GM23338 (cell line): ENCODE results near the gene SCRG1.

ENCODE experiments used
- CREB1 ChIP-seq: fragments of 250-450 bp; sonication (Bioruptor Pico); IDR thresholded peaks from 2 replicates; pipeline ENCODE4 v1.5.0; 2020; ENCODE audit warnings: low read depth, mild to moderate bottlenecking, moderate library complexity
- CTCF ChIP-seq, 2 experiments: fragments of 200-600 bp in 1 of 2; sonication (generic) in 1 of 2; conservative IDR thresholded peaks; 2 replicates each; pipeline versions ENCODE4 v1.5.1 to v1.6.1; 2016 to 2017; ENCODE audit warnings: antibody characterized with exemption in 2 of 2, low read depth in 2 of 2, mild to moderate bottlenecking in 2 of 2, moderate library complexity in 1 of 2
- EZH2 ChIP-seq: fragments of 200-600 bp; sonication (generic); IDR thresholded peaks from one replicate; pipeline ENCODE4 v1.8.0; 2017; ENCODE audit warnings: antibody characterized with exemption, mild to moderate bottlenecking, low read depth; ENCODE audit not compliant: unreplicated experiment
- EZH2phosphoT487 ChIP-seq: fragments of 200-600 bp; sonication (generic); IDR thresholded peaks from one replicate; pipeline ENCODE4 v1.8.1; 2018; ENCODE audit warnings: antibody characterized with exemption; ENCODE audit not compliant: unreplicated experiment
- JUNB ChIP-seq: IDR thresholded peaks from one replicate; pipeline ENCODE4 v1.6.1; 2016; ENCODE audit warnings: antibody characterized with exemption; ENCODE audit not compliant: unreplicated experiment
- NANOG ChIP-seq: IDR thresholded peaks from 2 replicates; pipeline ENCODE4 v1.6.1; 2016; ENCODE audit warnings: antibody characterized with exemption, borderline replicate concordance
- POLR2AphosphoS5 ChIP-seq: IDR thresholded peaks from 2 replicates; pipeline ENCODE4 v1.6.1; 2016; ENCODE audit warnings: antibody characterized with exemption, low read depth
- STAT1 ChIP-seq: IDR thresholded peaks from one replicate; pipeline ENCODE4 v1.6.1; 2016; ENCODE audit warnings: antibody characterized with exemption; ENCODE audit not compliant: unreplicated experiment
- ZNF114 ChIP-seq: fragments of 250-450 bp; sonication (Bioruptor Pico); IDR thresholded peaks from 2 replicates; pipeline ENCODE4 v1.5.0; 2020; ENCODE audit warnings: mild to moderate bottlenecking, moderate library complexity
- ZNF331 ChIP-seq: fragments of 250-450 bp; sonication (Bioruptor Pico); IDR thresholded peaks from 2 replicates; pipeline ENCODE4 v1.5.0; 2020; ENCODE audit warnings: low read depth, mild to moderate bottlenecking, moderate library complexity
- TF ChIP-seq, protein P1 (sequence below): fragments of 250-450 bp; sonication (Bioruptor Pico); IDR thresholded peaks from 2 replicates; pipeline ENCODE4 v1.5.0; 2020; ENCODE audit warnings: mild to moderate bottlenecking, moderate library complexity
- TF ChIP-seq, protein P2 (sequence below): IDR thresholded peaks from one replicate; pipeline ENCODE4 v1.6.1; 2018; ENCODE audit warnings: antibody characterized with exemption; ENCODE audit not compliant: unreplicated experiment
- TF ChIP-seq, protein P3 (sequence below): IDR thresholded peaks from 2 replicates; pipeline ENCODE4 v1.6.1; 2016; ENCODE audit warnings: antibody characterized with exemption

DNA sequence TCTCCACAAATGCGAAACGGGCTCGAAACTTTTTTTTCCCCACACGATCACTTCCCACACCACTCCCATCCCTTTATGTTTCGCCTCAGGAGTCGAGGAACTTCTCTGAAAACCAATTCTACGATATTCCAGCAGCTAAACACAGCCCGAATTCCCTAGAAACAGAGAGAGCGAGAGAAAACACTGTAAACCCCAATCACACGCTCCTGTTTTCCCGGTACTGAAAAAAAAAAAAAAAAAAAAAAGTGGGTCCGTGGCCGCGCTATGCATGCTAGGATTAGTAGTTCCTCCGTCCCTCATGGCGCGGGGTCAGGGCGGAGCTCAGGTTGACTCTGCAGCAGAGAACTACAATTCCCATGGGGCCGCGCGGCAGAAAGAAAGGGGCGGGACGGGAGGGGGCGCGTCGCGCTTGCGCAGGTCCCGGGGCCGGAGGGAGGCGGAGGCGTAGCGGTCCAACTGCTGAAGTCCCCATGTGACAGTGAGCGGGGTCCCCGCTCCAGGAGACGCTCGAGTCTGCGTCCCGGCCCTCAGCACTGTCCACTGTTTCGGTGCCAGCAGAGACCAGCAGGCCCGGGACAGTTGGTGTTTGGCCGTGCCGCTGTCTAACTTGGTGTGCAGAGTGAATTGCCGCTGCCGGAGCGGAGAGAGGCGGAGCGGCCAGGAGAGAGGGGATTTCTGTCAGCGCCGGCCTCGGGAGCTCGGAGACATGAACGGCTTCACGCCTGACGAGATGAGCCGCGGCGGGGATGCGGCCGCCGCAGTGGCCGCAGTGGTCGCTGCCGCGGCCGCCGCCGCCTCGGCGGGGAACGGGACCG lies 28.2 kb downstream of the SCRG1 start, which contains the start of gene SAP30:
- TF ChIP-seq CTCF (conservative IDR thresholded peaks at IDR 0.05; ENCODE audit: low read depth in 2 of 2), result no peak
- peak; percentile 96 for TF ChIP-seq POLR2AphosphoS5
- TF ChIP-seq EZH2, result no peak
- TF ChIP-seq CREB1 (CRISPR knock-in tag), result peak; percentile 56
- no peak for TF ChIP-seq JUNB
- TF ChIP-seq, protein P1, sequence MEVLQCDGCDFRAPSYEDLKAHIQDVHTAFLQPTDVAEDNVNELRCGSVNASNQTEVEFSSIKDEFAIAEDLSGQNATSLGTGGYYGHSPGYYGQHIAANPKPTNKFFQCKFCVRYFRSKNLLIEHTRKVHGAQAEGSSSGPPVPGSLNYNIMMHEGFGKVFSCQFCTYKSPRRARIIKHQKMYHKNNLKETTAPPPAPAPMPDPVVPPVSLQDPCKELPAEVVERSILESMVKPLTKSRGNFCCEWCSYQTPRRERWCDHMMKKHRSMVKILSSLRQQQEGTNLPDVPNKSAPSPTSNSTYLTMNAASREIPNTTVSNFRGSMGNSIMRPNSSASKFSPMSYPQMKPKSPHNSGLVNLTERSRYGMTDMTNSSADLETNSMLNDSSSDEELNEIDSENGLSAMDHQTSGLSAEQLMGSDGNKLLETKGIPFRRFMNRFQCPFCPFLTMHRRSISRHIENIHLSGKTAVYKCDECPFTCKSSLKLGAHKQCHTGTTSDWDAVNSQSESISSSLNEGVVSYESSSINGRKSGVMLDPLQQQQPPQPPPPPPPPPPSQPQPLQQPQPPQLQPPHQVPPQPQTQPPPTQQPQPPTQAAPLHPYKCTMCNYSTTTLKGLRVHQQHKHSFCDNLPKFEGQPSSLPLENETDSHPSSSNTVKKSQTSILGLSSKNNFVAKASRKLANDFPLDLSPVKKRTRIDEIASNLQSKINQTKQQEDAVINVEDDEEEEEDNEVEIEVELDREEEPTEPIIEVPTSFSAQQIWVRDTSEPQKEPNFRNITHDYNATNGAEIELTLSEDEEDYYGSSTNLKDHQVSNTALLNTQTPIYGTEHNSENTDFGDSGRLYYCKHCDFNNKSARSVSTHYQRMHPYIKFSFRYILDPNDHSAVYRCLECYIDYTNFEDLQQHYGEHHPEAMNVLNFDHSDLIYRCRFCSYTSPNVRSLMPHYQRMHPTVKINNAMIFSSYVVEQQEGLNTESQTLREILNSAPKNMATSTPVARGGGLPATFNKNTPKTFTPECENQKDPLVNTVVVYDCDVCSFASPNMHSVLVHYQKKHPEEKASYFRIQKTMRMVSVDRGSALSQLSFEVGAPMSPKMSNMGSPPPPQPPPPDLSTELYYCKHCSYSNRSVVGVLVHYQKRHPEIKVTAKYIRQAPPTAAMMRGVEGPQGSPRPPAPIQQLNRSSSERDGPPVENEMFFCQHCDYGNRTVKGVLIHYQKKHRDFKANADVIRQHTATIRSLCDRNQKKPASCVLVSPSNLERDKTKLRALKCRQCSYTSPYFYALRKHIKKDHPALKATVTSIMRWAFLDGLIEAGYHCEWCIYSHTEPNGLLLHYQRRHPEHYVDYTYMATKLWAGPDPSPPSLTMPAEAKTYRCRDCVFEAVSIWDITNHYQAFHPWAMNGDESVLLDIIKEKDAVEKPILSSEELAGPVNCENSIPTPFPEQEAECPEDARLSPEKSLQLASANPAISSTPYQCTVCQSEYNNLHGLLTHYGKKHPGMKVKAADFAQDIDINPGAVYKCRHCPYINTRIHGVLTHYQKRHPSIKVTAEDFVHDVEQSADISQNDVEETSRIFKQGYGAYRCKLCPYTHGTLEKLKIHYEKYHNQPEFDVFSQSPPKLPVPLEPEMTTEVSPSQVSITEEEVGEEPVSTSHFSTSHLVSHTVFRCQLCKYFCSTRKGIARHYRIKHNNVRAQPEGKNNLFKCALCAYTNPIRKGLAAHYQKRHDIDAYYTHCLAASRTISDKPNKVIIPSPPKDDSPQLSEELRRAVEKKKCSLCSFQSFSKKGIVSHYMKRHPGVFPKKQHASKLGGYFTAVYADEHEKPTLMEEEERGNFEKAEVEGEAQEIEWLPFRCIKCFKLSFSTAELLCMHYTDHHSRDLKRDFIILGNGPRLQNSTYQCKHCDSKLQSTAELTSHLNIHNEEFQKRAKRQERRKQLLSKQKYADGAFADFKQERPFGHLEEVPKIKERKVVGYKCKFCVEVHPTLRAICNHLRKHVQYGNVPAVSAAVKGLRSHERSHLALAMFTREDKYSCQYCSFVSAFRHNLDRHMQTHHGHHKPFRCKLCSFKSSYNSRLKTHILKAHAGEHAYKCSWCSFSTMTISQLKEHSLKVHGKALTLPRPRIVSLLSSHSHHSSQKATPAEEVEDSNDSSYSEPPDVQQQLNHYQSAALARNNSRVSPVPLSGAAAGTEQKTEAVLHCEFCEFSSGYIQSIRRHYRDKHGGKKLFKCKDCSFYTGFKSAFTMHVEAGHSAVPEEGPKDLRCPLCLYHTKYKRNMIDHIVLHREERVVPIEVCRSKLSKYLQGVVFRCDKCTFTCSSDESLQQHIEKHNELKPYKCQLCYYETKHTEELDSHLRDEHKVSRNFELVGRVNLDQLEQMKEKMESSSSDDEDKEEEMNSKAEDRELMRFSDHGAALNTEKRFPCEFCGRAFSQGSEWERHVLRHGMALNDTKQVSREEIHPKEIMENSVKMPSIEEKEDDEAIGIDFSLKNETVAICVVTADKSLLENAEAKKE (CRISPR knock-in tag), result no peak
- TF ChIP-seq, protein P2, sequence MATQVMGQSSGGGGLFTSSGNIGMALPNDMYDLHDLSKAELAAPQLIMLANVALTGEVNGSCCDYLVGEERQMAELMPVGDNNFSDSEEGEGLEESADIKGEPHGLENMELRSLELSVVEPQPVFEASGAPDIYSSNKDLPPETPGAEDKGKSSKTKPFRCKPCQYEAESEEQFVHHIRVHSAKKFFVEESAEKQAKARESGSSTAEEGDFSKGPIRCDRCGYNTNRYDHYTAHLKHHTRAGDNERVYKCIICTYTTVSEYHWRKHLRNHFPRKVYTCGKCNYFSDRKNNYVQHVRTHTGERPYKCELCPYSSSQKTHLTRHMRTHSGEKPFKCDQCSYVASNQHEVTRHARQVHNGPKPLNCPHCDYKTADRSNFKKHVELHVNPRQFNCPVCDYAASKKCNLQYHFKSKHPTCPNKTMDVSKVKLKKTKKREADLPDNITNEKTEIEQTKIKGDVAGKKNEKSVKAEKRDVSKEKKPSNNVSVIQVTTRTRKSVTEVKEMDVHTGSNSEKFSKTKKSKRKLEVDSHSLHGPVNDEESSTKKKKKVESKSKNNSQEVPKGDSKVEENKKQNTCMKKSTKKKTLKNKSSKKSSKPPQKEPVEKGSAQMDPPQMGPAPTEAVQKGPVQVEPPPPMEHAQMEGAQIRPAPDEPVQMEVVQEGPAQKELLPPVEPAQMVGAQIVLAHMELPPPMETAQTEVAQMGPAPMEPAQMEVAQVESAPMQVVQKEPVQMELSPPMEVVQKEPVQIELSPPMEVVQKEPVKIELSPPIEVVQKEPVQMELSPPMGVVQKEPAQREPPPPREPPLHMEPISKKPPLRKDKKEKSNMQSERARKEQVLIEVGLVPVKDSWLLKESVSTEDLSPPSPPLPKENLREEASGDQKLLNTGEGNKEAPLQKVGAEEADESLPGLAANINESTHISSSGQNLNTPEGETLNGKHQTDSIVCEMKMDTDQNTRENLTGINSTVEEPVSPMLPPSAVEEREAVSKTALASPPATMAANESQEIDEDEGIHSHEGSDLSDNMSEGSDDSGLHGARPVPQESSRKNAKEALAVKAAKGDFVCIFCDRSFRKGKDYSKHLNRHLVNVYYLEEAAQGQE, result peak; percentile 47
- no peak for TF ChIP-seq EZH2phosphoT487
- no peak for TF ChIP-seq ZNF331 (CRISPR knock-in tag)
- no peak for TF ChIP-seq STAT1
- no peak for TF ChIP-seq NANOG
- TF ChIP-seq, protein P3, sequence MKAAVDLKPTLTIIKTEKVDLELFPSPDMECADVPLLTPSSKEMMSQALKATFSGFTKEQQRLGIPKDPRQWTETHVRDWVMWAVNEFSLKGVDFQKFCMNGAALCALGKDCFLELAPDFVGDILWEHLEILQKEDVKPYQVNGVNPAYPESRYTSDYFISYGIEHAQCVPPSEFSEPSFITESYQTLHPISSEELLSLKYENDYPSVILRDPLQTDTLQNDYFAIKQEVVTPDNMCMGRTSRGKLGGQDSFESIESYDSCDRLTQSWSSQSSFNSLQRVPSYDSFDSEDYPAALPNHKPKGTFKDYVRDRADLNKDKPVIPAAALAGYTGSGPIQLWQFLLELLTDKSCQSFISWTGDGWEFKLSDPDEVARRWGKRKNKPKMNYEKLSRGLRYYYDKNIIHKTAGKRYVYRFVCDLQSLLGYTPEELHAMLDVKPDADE, result peak; percentile 92
- TF ChIP-seq ZNF114 (CRISPR knock-in tag), result no peak
